Stimulated activated CD4-positive, alpha-beta T cell treated with anti-CD3 and anti-CD28 coated beads, Interleukin-15, amount 100 ng/mL, for 48 hours (primary cell): ENCODE measurements around the gene AGAP1.

Experiments
- DNase-seq, 2 donors: peaks; one replicate each; pipeline ENCODE4 v3.0.0-alpha.2; 2020; ENCODE audit warnings: low read depth in 2 of 2

The AGAP1 gene

DNA sequence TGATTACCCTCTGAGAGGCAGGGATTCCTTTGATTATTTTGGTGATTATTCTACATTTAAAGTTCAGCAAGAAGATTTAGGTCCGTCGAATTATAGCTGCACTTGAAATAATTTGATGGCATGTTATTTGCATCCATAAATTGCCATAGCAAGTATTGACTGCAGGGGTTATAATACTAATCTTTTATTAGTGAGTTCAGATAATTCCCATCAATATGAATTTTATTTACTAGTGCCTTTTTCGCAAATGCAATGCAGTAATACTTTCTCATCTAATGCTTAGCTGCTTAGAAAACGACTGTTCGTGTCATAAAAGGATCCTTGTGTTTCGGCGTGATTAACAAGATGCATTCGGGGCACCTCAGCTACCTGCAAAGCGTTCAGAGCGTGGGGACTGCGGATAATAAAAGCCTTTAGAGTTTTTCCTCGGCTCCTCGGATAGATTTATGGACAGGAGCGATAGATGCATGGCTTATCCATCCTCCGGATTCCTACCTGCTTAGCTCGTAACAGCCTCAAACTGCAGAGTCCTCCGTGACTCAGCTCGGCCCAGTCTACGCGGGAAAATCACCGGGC, 676.8 kb downstream of the AGAP1 start:
- no peak for DNase-seq

DNA sequence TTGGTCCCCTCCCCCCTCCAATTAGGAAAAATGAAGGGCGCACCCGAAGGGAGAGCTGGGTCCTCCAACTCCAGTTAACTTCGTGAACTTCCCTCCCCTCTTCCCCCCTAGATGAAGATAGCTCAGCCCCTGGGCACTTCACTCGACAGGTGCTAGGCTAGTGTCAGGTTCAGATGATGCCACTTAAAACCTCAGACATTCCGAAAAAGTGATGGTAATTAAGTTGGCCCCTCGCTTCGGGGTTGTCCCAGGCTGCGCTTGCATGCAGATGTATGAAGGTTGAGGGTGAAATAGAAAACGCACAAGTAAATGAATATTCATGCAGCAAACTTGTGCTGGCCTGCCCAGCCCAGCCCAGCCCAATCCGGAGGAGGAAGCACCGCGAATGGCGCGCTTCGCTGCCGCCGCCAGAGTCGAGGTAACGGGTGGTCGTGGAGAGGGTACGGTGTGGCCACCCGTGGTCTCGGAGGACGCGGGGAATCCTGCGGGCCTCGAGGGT, 677.4 kb downstream of the AGAP1 start:
- no peak for DNase-seq

DNA sequence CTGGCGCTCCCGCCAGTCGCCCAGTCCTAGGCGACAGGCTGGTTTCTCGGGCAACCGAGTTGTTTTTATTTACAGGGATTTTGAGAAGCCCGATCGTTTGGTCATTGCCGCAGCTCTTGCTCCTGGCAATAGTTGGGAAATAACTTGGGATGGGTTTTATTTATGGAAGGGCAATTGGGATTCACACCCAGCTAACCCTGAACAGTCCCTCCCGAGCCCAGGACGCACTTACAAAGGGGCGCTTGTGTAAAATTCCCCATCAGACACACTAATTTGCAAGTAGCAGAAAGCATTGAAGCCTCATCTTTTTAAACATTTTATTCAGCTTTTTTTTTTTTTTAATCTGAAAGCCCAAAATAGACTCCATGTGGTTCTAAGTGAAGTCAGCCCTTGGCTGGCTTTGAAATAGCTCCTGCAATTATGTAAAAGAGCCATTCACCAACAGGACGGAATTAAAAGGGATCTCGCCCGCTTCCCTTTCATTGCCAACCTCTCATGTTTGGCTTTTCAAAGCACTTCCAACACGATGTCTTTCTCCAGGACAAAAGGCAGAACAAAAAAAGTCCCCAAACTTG, 677.9 kb downstream of the AGAP1 start:
- DNase-seq = no peak

DNA sequence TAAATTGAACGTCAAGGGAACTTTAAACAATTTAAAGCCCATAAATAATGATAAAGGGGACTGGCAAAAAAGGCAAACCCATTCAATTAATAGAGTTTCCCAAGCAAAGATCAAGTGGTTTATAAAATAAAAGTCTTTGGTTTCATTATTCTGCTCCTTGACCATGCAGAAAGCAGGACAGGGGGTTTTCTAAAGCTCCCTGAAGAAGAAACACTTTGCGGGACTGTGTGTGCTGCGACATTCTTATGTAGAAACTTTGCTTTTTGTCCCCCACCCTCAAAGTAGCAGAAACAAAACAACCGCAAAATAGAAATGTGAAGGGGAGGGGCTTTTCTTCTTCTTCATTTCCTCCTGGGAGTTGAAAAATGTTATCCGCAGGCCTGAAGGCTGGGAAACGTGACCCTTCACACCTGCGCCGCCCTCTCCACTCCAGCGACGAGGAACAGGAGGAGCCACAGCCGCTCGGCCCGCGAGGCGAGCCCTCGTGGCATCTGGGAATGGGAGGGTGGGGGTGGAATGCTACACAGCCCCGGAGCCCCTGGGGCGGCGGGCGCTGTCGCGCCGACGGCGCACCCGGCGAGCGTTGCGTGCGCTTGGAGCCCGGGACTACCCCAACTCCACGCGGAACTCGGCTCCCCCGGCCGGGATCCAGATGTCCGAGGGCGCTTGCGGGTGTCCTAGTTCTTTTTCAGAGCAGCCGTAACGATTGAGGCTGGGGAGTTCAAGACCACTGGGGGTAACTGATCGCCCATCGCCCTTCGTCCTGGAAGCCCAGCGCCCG, 678.6 kb downstream of the AGAP1 start:
- DNase-seq = no peak

DNA sequence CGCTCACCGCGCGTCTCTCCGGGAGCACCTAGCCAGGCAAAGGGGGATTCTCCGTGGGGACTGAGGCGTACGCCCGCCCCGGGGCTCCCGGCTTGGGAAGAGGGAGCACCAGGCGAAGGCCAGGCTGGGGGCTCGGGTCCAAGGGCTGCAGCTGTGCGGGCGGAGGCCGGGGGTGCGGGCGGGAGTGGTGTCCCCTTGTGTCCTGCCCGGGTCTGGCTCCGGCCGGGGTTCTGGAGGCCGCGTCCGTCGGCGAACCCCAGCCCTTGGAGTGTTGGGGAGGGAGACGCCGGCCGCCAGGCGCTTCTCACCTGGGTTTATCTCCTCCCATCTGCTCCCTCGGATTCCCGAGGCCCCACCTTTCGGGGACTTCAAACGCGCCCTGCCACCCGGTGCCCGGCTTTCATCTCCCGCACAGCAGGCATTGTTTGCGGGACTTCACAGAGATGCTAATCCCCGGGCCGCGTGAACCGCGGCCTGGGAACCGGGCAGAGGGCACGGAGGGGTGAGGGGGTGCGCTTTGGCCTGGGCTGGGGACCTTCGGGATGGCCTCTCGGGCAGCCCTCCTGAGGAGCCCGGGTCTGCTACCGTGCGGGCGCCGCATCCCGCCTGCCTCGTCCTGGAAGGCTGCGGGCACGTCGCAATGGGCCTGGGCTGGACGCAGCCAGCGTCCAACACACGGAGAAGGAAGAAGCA, 679.3 kb downstream of the AGAP1 start:
- DNase-seq = no peak

DNA sequence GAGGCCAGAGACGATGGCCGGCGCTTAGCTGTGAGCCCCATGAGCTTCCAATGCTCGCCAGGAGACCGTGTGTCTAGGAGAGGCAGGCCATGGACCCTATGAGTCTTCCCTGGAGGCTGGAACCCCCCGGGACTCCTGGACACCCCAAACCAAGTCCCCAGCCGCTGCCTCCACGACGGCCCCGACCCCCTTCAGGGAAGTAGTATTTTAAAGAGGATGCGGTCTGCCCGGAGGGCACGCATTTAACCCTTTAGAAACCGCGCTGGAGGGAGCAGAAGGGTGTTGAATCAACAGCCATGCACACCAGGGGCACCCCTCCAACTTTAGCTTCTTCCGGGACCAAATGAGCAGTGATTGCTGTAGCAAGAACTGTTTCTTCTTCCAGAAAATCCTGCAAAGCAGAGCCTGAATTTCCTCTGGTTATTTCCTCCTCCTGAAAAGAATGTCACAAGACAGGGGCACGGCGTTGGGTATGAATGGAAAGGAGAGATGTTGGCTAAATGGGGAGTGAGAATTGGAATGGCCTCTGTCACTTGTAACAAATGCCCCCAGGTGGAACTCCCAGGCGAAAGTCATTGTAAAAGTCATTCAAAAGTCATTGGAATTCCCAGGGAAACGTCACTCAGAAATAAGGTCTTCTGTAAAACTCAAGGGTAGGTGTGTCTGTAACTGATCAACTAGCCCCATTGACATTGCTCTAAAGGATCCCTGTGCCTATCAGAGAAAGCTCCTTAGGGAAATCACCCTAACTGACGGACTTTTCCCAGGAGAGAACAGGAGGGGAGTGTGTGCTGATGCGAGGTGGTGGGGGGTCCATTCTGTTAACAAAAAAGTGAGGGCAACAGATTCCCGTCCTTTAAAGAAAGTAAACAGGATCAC, 680.1 kb downstream of the AGAP1 start:
- DNase-seq = no peak

DNA sequence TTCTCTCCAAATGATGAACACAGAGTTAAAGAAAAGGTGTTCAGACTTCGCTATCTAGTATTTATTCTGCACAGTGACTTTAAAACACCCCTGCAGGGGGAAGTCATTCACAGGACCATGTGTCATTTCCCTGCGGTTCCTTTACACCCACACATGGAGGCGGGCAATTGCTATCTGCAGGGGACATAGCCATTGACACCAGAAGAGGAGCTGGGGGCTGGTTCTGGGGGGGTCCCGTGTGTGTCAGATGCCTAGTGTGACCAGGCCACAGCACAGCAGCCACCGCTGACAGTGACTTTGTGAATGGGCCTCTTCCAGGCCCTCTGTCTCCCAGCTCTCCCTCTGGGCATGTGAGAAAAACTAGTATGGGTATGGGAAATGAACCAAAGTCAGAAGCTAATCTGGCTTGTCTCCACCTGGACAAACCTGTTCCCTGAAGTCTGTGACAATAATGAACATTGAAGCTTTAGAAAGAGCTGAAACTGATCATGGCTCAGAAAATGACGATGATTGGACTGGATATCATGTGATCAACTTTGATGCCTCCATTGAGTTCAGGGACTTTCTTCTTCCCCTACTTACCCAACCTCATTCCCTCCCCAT, 681.8 kb downstream of the AGAP1 start:
- DNase-seq = no peak

DNA sequence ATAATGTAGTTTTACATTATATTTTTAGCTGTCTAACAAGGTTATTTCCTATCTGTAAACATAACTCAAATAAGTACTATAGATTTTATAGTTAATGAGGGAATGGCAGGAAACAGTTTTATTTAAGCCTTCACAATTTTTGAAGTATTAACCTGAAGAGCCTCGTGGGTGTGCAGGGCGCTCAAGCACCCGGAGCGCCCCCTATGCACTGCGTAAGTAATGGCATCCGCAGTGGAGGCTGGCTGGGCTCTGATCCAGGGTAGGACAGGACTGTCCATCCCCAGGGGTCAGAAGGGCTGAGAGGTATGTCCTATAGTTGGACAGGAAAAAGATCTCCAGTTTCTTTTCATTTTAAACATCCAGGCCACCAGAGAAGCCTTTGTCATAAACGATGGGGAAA, 682.6 kb downstream of the AGAP1 start:
- DNase-seq = no peak

DNA sequence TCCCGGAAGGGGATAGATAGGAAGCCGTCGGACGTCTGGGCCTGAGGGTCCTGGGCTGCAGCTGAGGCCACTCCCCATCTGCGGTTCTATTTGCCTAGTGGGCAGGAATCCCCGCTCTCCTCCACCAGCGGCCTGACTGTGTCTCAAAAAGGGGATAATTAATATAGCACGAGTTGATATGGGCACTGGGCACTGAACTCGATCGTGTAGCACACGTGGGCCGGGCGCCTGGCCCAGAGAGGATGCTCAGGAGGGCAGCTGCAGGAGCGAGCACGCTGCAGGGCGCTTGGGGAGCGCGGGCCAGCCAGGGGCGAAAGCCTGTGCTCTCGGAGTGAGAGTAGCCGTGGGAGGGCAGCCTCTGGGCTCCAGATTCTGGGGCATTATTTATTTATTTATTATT, 683.1 kb downstream of the AGAP1 start:
- DNase-seq = no peak

DNA sequence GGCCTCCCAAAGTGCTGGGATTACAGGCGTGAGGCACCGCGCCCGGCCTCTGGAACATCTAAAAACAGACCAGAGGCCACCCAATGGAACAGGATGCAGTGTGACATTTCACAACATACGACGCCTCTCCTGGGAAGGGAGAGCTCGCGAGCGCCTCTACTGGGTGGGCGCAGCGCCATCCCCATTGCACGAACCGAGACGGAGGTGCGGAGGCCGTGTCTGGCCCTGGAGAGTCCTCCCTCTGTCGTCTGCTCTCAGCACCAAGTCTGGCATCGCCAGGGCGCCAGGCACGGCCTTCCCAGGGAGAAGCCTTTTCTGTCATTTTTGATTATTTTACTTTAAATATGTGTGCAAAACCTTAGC, 683.7 kb downstream of the AGAP1 start:
- DNase-seq = peak; percentile 23 to 40

DNA sequence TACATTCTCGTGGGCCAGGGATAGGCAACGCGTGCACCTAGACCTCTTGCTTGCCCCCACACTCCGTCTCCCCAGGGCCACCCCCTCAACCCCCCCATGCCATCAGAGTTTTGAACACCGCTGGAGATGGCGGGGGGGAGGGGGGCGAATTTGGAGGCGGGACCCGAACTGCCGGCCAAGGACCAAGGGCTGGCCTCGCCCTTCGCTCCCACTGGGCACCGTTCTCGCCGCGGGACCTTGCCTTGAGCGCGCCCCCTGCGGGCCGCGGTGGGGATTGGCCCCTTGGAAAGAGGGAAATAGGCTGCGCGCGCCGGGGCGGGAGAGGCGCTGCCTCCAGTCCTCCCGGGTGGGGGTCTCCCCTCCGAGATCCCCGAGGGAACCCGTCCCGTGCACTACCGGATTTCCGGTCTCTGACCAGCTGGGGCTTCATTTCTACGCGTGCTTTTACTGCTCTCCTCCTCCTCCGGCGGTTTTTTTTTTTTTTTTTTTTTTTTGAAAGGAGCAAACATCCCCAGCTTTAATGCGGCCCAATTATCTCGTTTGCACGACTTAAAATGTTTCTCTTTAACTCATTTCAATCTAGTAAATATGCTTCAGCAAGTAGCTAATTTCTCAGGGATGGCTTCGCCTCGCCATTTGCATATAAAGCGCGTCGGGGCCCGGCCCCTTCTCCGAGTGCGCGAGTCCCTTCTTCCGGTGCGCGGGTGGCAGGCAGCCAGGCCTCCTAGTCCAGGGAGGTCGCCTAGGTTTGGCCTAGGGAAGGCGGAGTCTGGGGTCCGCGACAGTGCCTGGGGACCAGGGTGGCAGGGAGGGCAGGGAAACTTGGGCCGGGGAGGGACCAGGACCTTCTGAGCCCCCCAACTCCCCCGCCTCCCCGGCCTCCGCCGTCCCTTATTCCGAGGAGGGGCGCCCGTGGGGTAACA, 684.4 kb downstream of the AGAP1 start:
- DNase-seq = peak in 1 of 2 donors; percentile 34

DNA sequence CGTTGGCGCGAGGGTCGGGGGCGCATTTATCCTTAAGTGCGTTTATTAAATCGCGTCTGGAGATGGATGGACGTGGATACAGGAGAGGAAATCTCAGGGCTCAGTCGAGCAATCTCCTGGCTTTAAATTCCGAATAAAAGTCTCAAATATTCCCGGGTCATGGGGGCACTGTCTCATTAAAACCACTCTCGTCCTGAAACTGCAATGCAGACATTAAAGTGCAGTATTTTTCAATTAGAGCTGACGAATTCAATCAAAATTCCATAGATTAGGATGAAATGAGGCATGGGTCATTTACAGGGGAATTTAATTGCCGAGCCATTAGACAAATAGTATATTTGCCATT, 685.0 kb downstream of the AGAP1 start:
- DNase-seq = no peak

DNA sequence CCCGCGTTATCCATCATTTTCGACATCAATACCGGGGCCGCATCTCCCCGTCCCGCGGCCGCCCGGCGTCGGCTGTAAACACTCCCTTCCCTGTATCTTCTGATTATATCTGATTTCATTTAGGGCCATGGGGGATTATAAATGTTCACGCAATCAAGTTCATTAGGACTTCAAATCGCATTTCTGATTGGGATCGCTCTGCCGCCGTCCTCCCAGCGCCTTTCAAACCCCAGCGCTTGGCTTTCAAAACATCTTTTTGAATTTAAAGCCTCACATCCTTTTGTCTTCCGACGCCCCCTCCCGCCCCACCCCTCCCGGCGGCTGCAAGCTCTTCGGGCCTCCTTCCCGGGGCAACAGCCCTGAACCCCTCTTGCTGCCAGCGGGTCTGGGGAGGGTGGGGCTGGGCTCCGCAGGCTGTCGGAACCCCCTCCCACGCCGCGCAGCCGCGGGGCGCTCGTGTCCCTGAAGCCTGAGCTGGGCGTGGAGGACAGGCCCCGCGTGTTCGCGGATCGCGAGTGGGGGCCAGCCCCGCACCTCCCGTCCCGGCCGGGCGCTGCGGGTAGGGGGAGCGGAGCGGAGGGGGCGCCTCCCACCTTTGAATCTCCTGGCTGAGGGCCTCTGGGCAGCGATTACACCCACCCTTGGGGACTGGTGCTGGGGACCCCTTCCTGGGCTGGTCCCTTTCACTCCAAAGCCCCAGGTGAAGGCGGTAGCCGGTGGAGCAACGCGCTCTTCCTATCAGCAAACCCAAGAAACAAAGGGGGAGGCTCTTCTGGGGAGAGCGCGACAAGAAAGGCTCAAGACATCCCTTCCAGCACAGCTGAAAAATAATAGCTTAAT, 685.6 kb downstream of the AGAP1 start:
- DNase-seq = no peak

DNA sequence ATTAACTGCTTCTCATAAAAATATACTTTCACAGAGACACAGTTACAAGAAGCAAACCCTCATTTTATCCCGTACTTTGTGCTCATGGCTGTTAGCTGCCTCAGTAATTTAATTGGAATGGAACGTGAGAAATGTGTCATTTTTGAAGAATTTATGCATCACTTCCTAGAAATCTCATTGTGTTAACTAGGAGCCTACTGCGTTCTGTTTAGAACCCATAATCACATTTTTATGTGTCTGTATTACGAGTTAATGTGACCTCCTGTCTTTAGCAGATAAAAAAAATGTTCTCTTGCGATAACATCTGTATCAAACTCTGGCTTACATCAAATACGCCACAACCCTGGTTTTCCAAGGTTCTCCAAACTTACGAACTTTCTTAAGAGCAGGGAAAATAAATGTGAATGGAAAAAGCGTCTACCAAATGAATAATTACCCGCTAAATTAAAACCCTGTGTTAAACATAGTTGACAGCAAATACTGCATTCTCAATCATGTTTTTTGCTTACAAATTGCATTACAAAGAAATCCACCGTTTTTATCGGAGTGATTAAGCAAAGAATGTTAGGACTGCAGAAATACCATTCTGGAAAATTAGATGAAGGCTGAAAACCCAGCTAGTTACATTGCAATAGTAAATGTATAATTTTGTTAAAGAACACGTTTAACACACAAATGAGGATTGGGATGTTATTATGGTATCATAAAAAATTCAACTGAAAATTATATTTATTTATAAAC, 686.4 kb downstream of the AGAP1 start:
- DNase-seq = no peak

DNA sequence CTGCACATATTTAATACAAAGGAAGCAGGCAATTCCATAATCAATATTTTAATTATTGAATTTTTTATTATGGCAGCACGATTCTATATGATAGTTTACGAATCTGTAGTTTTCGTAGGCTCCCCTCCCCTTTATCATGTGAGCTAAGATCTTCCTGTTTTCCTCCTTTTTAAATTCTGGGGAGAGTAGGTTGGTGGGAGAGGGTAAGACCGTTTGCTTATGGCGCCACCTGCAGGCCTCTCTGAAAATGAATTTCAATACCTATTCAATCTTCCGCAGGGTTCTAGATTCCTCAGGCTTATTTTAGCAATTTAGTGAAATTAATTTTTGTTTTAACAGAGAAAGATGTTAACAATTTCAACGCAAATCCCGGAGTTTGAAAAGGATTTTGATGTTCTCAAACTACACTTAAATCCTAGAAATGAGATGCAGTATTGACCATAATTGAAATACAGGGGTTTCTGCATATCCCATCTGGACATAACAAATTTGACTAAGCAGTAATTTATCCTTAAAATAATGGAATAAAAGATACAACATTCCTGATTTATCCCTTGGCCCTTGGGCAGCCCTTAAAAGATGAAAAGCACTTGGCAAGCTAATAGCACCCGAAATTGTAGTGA, 687.1 kb downstream of the AGAP1 start:
- peak in 1 of 2 donors; percentile 27 for DNase-seq
